Measurements from ENCODE around the gene C17orf50.

C17orf50 gene

DNA sequence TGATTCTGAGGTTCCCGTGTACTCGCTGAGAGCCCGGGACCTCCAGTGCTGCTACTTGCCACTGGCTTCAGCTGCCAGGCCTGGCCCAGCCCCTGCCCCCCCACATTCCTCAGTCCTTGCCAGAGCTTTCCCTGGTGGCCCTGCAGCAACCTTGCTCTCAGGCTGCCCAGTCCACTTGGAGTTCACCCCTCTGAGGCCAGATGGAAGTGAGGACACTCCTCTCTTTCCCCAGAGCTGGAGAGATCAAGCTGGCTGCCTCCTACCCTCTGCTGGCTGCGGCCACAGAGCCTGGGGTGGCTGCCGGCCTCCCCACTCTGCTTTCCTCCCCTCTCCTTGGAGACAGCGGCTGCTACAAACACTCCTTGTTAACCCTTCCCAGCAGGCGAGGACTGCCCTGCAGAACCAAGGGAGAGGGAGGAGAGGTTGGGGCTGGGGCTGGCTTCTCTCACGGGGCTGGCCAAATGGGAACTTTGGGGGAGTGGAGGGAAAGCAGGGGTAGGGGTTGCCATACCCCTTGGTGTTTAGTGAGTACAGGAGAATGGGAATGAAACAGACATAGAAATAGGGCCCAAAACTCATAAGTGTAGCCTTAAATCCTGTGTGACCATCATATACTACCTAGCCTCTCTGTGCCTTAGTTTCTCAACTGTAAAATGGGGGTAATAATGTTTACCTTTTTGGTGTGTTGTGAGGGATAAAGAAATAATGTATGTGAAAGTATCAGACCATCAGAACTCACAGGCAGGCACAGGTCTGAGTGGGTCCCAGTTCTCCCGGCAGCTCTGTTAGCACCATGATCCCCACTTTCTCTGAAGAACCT is 7.5 kb upstream of the C17orf50 start, which contains the start of gene GAS2L2:
TSS of gene GAS2L2 (minus strand) at position 295 of the 820 bp plus-strand sequence. CDS start 389 bp downstream, outside the sequence.
- DNase-seq (ENCODE audit: low read depth) = no peak

DNA sequence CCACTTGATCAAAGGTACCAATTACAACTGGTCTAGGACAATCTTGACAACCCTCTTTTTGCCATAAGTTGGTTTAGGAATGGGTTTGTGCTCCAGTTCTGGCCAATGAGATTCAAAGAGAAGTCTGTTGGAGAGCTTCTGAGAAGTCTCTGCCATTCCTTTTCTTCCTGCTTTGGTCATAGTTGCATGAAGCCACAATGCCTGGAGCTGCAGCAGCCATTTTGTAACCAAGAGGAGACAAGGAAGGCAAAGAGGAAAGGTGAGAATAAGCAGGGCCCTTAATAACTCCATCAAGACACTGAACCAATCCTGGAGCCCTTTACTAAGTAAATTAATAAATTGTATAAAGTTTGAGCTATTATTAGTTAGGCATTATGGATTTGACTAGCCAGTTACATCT is 3.4 kb upstream of the C17orf50 start:
- DNase-seq (ENCODE audit: low read depth) = no peak

DNA sequence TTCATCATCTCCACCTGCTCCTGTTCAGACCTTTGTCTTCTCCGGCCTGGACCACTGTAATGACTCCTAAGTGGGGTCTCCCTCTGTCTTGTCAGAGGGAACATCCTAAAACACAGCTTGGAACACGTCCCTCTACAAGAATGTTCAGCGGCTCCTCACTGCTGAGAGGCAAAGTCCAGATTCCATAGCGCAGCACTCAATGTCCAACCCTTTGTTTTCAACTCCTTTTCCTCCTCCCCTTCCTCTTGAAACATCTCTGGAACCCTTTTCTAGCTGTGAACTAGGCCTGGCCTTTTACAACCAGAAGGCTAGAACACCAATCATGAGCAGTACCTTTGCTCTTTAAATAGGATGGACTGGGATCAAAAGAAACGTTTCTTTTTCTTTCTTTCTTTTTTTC is 914 bp downstream of the C17orf50 start:
- DNase-seq (ENCODE audit: low read depth) = no peak

DNA sequence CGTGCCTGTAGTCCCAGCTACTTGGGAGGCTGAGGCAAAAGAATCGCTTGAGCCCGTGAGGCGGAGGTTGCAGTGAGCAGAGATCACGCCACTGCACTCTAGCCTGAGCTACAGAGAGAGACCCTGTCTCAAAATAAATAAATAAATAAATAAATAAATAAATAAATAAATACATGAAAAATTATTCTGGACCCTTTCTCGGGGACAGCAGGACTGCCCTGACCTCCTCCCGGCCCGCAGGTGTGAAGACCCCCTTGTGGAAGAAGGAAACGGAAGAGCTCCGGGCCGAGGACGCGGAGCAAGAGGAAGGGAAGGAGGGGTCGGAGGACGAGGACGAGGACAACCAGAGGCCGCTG is 3.1 kb downstream of the C17orf50 start:
- DNase-seq (ENCODE audit: low read depth) = no peak

DNA sequence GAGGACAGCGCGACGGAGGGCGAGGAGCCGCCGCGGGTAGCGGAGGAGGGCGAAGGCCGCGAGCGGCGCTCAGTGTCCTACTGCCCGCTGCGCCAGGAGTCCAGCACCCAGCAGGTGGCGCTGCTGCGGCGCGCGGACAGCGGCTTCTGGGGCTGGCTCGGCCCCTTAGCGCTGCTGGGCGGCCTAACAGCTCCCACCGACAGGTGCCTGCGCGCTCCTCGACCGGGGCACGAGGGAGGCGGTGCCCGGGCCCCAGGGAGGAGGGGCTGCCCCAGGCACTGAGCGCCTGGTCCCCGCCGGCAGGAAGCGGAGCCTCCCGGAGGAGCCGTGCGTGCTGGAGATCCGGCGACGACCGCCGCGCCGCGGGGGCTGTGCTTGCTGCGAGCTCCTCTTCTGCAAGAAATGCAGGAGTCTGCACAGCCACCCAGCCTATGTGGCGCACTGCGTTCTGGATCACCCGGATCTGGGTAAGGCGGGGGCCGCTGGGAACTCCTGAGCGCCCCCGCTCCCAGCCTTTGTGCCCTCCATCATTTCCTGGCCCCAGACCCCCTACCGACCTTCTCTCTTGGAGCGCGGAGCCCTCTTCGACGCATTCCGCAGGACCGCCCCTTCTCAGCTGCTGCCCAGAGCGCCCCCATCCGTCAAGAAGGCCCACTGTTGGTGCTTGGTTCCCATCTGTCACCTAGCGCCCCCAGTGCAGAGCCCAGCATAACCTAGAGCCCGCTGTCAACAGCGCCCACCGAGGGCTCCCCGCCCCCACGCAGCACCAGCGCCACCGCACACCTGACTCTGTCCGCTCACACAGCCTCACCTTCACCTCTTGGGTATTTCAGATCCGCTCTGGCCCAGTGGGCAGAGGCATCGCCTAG is 3.7 kb downstream of the C17orf50 start:
- peak; percentile 86 for DNase-seq (ENCODE audit: low read depth)

DNA sequence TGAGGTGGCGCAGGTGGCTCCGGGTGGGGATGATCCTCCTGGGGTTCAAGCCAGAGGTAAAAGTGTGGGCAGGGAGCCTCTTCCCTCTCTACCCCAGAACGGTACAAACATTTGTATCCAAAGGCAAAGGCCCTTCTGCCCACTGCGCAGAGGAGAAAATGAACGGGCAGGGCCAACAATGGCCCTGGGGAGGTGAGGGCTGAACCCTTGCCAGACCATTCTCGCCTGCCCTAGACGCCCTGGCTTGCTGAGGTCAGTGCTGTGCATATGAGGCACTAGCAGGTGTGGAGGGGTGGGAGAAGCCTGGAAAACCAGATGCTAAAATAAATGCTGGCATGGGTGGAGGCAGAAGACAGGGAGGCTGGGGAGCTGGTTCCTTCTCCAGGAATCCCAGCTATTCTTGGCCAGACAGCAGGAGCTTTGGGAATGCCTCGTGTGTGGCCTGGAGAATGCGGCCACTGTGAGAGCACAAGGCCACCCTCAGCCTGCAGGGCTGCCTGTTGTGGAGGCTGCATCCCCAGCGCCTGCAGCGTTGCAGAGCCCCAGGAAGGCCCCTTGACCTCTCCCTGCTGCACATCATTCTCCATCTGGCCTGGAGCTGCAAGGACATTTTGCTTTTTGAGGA is 4.5 kb downstream of the C17orf50 start:
- DNase-seq (ENCODE audit: low read depth) = no peak

DNA sequence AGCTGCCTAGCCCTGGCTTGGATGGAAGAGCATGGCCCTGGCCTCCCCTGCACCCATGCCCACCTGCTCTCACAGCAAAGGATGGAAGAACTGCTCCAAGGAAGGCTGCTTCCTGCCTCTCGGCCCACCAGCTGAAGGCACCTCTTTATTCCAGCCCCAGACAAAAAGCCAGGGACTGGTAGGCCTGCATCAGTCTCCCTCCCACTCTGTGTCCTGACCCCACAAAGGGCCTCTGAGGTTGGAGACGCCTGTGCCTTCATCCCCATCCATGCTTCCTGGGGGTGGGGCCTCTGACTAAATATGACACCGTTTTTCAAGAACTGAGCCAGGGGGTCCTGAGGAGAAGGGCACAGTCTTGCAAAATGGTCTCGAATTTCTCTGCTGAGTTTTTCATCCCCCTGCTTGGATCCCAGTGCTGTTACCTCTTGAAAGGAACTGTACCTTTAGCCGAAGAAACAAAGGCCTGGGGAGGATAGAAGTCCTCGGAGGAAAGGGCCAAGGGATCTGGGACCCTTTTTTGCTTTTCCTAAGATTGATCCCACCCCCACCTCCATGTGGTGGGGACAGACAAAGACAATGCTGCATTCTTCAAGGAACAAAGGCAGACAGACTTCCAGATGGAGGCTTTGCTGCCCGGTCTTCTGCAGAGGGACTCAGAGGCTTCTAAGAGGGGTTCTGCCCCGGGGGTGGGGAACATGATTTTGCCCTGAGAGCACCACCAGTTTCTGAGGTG is 5.2 kb downstream of the C17orf50 start:
- DNase-seq (ENCODE audit: low read depth) = no peak

DNA sequence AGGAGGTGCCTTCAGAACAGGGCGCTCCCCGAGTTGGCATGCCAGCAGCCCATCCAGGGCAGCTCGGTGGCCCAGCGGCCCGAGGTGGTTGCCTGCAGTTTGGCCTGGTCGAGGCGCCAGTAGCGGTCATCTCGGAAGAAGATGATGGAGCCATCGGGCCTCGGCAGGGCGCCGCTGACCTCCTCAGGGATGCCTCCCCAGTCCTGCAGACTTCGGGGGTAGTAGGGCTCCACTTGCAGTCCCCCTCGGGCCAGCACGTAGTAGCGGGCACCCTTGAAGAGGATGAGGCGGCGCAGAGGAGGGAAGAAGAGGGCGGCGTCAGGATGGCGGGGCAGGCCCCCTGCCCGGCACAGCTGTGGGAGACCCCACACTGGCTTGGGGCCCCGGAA is 5.8 kb downstream of the C17orf50 start:
- DNase-seq (ENCODE audit: low read depth) = no peak

DNA sequence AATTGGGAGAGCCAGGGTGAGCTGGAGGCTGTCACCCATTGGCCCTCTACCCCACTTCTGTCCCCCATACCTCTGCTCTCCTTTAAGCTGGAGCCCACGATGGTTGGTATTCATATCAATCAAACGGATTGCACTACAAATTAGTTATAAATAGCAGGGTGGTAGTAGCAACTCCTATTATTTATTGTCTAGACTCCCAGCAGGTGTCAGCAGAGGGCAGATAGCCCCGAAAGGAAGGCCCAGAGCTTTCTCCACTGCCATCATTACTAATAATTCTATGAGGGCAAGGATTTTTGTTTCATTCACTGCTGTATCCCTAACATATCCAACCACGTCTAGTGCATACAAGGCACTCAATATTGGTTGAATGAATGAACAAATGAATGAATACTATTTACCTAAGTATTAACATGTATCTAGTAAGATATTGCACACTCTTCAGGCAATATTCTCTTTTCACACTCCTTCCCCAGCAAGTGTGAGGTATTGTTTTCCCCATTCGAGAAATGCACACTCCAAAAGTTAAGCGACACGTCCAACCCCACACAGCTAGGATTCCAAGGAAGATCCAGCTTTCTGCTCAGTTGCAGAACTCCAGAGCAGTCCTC is 6.3 kb downstream of the C17orf50 start:
- no peak for DNase-seq (ENCODE audit: low read depth)

DNA sequence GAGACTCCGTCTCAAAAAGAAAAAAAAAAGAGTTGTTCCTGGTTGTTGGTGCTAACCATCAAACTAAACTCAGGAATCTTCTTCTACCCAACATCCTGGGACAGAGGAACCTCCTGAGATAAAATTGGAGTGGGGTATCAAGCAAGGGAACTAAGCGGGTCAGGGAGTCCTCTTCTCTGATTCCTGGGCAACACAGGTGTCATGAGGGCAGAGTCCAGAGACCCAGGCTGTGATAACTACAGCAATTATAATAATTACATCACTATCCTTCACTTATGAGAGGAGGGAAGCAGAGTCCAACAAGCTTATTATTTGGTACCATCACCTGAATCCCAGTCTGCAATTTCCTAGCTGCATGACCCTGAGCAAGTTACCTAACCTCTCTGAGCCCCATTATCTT is 8.1 kb downstream of the C17orf50 start:
- DNase-seq (ENCODE audit: low read depth) = no peak

DNA sequence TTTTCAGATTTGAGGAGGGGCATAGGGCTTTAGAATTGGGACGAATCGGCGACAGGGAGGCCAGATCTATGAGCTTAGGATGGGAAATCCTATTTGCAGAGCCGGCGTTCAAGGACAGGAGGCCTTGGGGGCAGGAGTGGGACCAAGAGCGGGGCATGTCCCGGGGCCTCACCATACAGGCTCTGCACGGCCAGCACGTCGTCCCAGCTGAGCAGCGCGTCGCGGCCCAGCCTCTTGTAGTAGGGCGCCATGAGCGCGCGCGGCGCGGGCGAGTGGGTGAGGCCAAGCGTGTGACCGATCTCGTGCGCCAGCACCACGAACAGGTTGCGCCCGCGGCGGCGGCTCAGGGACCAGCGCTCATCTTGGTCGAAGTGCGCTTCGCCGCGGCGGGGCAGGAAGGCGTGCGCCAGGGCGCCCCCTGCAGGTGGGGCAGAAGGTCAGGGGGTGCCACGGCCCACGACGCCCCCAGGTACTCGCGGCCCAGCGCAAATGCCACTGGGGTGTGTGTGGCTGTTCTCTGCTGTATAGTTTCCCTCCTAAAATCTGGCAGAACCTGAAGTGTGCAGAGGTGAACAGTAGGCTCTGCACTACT is 9.3 kb downstream of the C17orf50 start:
- no peak for DNase-seq (ENCODE audit: low read depth)

DNA sequence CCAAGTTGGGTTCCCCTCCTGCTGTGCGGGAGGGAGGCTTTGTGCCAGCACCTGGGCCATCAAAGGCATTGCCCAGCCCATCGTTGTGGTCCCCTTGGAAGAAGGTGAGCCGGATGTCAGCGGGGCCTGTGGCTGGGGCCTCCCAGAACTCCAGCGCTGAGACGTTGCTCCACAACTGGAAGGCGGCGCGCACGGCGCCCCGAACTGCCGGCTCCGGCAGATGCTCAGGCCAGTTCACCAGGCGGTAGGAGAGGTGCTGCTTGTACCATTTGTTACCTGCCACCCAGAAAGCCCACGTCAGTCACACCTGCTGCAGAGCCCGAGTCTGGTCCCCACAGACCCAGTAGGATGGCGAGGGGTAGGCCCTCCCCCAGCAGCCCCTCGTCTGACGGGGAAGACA is 12.4 kb downstream of the C17orf50 start:
- no peak for DNase-seq (ENCODE audit: low read depth)

DNA sequence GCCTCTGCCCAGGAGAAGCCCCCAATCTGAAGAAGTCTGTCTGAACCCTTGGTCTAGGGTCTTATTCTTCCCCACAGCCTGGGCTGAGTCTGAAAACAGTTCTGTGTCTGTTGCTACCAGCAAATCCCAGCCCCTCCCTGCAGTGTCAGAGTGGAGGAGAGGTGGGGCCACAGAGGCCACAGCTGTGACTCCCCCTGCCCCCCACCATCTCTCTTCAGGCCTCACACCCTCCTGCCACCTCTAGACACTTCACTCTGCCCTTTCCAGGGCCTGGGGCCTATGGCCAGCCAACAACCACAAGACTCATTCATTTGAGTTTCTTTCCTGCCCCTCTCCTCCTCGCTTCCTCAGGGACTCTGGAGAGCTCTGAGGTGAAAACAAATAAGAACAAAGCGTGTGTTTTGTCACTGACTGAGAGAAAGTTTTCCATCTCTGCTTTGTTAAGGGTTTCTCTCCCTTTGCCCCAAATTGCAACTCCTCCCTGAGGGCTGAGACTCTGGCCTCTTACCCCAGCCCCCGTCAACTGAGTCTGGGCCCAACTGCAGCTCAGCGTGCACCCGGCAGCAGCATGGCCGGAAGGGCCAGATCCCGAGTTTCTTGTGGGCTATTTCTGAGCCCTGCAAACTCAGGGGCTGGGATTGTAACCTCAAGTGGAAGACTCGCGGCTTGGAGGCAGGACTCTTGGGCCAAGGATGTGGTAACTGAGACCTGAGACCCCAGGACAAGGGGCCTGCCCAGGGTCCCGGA is 13.2 kb downstream of the C17orf50 start:
- no peak for DNase-seq (ENCODE audit: low read depth)

DNA sequence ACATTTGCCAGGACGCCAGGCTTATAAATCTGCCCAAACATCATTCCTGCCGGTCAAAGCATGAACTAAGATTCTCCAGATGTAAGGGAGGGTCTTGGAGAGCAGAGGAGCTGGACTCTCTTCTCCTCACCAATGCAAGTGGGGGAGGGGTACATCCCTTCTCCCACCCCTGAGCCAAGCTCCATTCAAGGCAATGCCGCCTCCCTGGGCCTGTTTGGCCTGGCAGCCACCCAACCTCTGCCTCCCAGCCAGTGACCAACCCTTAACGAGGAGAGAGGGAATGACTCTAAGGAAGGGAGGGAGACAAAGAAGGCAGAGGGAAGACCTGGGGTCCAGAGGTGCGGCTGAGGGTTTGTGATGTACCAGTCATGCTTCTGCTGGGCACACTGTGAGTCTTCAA is 13.8 kb downstream of the C17orf50 start:
- no peak for DNase-seq (ENCODE audit: low read depth)

DNA sequence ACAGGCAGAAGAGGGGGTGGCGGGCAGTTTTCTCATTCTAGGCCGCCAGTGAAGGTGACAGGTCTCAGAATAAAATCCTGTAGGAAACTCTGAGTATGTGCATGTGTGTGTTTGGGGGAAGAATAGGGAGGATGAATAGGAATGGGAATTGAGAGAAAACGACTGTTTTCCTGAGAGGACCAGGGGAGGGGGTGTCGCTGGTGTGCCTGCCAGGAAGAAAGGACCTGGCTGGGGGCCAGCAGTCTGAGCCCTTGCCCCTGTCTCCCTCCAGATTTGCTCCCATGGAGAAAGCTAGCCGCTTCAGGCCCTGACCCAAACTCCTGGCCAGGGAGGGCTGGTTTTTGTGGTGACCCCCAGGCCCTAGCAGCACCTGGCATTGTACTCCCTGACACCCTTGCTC is 14.4 kb downstream of the C17orf50 start:
- no peak for DNase-seq (ENCODE audit: low read depth)

DNA sequence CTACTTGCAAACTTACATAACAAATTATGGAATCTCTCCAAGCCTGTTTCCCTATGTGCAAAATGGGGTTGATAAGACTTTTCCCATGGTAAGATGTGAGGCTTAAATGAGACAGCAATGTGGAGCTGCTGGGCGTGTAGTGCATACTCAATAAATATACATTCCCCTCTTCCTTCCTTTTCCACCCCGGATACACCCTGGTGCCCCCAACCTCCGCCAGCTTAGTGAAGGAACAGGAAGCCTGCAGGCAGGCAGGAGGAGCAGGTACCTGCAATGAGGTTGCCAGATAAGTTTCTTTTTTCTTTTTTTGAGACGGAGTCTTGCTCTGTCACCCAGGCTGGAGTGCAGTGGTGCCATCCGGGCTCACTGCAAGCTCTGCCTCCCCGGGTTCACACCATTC is 14.9 kb downstream of the C17orf50 start:
- DNase-seq (ENCODE audit: low read depth) = no peak

DNA sequence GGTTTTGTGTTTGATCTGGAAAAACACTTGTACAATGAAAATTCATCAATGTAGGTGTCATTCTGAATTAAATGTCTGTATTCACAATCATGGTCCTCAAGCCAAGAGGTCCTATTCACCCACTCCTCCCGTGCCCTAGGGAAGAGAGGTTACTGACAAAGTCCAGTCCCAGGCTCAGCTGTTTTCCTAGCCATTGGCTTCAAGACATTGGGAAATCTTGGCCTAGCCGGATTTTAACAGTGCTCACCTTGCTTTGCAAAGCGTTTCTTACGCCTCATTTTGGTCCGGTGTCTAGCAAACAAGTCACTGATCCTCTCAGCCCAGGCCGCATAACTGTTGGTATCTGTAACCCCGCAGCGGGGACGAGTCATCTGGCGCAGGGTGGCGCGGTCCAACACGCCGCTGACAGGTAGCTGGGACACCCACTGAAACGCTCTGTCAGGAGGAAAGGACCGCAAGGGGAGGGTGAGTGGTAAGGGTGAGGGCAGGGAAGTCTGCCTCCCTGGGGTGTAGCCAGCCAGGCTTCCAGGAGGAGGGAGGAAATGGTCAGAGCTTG is 18.0 kb downstream of the C17orf50 start:
- no peak for DNase-seq (ENCODE audit: low read depth)

DNA sequence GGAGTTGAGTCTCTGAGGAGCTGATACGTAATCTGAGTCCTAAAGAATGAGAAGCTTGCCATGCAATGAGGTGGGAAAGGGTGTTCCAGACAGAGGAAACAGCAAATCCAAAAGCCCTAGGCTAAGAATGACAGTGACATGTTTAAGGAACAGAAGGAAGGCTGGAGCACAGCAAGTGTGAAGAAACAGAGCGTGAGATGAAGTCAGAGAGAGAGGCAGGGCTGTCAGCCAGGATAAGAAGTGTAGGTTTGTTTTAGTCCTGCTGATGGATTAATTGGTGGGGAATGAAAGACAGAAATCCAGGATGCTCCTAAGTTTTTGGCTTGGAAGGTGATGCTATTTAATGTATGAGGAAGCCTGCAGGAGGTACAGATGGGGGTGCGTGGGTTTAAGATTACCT is 20.3 kb downstream of the C17orf50 start:
- no peak for DNase-seq (ENCODE audit: low read depth)

DNA sequence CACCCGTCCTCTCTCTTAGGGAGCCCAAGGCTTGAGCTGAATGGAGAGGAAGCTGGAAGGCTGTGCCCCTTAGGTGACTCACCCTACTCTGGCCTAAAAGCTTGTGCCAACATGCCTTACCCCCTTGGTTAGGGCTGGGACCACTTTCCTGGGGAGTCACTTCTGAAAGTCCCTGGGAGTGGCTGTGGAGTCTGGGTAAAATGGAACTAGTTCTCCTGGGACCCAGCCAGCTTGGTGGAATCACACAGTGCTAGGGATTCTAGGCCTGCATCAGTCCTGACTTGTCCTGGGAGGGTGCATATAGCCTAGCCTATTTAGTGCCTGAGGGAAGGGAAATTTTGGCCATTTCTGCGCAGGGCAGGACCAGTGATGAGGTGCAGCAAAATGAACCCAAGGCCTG is 24.2 kb downstream of the C17orf50 start:
- DNase-seq (ENCODE audit: low read depth) = no peak

DNA sequence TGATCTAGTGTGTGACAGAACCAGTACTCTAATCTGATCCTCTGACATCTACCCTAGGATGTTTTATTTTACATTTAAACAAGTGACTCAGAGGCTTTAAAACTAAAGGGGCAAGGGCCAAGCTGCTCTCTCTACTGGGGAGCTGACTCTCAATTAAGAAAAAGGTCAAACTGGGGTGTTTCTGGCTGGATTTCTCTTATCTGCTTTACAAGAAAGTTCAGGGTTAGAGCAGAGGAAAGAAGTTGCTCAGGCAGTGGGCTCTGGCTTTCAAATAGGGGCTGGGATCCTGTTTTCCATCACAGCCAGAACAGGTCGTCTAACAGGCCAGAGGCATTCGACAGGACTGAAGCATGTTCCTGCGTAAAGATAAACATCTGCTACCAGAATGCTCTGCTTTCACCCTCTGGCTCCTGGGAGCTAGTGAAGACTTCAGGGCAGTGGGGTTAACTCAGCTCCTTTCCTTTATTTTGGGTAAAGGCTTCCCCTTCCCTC is 26.3 kb downstream of the C17orf50 start:
- DNase-seq (ENCODE audit: low read depth) = no peak
